Mucosa of descending colon (tissue), 3 donors: Measurements from ENCODE around the gene DDRGK1. TPM values are rescaled to one million over a fixed set of nuclear protein-coding genes. Genes with fewer than 3 reads are reported as not detected.
A peak's percentile ranks its signal among the peaks of the same experiment; 100 is the strongest.

Experiments used
- ATAC-seq: fragments of 200-7000 bp; cut with Tn5 transposase; one replicate; pipeline ENCODE4 v1.9.1; 2020; ENCODE audit warnings: mild to moderate bottlenecking, moderate library complexity
- DNase-seq, 3 donors: peaks; one replicate each; pipeline ENCODE4 v3.0.0-alpha.2; 2020
- H3K36me3 ChIP-seq: fragments of 200-600 bp; one replicate; pipeline ENCODE4 v1.8.0; 2021; ENCODE audit warnings: low read depth, mild to moderate bottlenecking
- H3K4me1 ChIP-seq: fragments of 200-600 bp; one replicate; pipeline ENCODE4 v1.8.0; 2021; ENCODE audit warnings: low read depth, mild to moderate bottlenecking
- H3K4me3 ChIP-seq: fragments of 200-600 bp; one replicate; pipeline ENCODE4 v1.8.0; 2021; ENCODE audit warnings: mild to moderate bottlenecking
- H3K9me3 ChIP-seq: fragments of 200-600 bp; one replicate; pipeline ENCODE4 v1.8.0; 2021; ENCODE audit warnings: mild to moderate bottlenecking
- intact Hi-C, 2 donors: fragments of 100-400 bp; cut with DNase I in 1 of 2; cut with micrococcal nuclease in 1 of 2; formaldehyde crosslinking; loops; one replicate each; pipeline versions ENCODE4 v1.11.0 to v1.11.1; 2022; cut with DNase I, micrococcal nuclease
- total RNA-seq, 3 donors: library from RNA; stranded (reverse); fragmentation: NEBNext Ultra II Directional in 2 of 3; extraction: Animal tissue kit (Norgen Biotek cat#: 25700) in 2 of 3; gene quantifications; one replicate each; pipeline versions ENCODE4 v1.2.1 to v1.2.4, GENCODE V29; 2021 to 2023
- TF ChIP-seq, protein P1 (sequence below): fragments of 200-600 bp; IDR thresholded peaks from one replicate; pipeline ENCODE4 v1.8.0; 2022; ENCODE audit warnings: antibody characterized with exemption, mild to moderate bottlenecking
- donor health status: DM: no; HTN: no; CAD: no; lungs with moderate emphysema.
- donor health status: DM: no; HTN: no; CAD: no.
- donor health status: DM: no; HTN: yes; CAD: no.

The DDRGK1 gene
- total RNA-seq, 3 donors from 2014 or later: 51.3 to 80.3 (median 62.9) TPM

DNA sequence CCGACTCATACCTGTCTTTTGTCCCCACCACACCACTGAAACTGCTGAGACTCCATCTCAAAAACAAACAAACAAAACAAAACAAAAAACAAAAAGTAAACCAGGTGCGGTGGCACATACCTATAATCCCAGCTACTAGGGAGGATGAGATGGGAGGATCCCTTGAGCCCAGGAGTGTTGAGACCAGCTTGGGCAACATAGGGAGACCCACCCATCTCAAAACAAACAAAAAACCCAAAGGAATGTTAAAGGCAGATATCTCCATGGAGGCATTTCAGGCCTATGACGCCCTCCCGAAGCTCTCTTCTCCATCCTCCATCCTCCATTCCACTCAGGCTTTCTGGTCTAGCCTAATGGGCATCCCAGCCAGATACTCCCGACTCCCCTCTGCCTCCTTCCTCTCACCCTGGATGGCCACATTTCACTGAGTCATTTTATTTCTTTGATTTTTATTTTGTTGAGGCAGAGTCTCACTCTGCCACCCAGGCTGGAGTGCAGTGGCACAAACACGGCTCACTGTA is 37.8 kb upstream of the DDRGK1 start:
- Histone ChIP-seq H3K4me3 (no peak overlapping the region), H3K9me3 (no peaks in the 10 kb centered on the region), H3K36me3 (no peaks in the 10 kb centered on the region), H3K4me1 (peaks cover 6% of the 10 kb centered on the region)
- TF ChIP-seq, protein P1, sequence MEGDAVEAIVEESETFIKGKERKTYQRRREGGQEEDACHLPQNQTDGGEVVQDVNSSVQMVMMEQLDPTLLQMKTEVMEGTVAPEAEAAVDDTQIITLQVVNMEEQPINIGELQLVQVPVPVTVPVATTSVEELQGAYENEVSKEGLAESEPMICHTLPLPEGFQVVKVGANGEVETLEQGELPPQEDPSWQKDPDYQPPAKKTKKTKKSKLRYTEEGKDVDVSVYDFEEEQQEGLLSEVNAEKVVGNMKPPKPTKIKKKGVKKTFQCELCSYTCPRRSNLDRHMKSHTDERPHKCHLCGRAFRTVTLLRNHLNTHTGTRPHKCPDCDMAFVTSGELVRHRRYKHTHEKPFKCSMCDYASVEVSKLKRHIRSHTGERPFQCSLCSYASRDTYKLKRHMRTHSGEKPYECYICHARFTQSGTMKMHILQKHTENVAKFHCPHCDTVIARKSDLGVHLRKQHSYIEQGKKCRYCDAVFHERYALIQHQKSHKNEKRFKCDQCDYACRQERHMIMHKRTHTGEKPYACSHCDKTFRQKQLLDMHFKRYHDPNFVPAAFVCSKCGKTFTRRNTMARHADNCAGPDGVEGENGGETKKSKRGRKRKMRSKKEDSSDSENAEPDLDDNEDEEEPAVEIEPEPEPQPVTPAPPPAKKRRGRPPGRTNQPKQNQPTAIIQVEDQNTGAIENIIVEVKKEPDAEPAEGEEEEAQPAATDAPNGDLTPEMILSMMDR: no peak
- ATAC-seq: no peak
- intact Hi-C loops: no loop called here
- DNase-seq: no peak

DNA sequence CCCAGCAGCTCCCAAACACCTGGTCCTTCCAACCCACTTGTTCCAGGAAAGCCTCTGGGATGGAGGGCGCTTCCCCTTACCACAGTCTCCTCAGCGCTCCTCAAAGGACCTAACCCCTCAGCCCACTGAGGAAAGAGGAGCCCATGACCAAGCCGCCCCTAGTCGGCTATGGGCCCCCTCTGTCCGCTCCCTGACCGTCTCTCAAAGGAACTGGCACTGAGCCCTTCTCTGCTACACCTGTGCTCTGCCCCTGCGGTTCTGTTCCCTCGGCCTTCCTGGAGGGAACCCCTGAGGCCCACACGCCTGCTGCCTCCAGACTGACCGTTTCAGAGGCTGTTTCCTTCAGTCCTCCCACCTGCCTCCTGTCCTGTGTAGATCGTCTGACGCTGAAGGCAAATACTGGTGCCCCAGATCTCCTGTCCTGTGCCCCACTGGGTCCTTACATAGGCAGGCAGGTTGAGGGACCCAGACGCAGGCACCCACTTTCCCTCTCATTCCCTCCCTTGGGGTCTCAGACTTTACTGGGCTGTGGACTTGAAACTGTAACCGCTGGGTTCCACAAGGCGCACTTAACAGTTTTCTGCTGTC is 36.4 kb upstream of the DDRGK1 start:
- ATAC-seq (no peak), DNase-seq (no peak)
- TF ChIP-seq, protein P1: no peak
- Histone ChIP-seq H3K4me1 (peaks cover 6% of the 10 kb centered on the region), H3K4me3 (no peak overlapping the region), H3K36me3 (no peaks in the 10 kb centered on the region), H3K9me3 (no peaks in the 10 kb centered on the region)
- intact Hi-C loops: no loop called here

DNA sequence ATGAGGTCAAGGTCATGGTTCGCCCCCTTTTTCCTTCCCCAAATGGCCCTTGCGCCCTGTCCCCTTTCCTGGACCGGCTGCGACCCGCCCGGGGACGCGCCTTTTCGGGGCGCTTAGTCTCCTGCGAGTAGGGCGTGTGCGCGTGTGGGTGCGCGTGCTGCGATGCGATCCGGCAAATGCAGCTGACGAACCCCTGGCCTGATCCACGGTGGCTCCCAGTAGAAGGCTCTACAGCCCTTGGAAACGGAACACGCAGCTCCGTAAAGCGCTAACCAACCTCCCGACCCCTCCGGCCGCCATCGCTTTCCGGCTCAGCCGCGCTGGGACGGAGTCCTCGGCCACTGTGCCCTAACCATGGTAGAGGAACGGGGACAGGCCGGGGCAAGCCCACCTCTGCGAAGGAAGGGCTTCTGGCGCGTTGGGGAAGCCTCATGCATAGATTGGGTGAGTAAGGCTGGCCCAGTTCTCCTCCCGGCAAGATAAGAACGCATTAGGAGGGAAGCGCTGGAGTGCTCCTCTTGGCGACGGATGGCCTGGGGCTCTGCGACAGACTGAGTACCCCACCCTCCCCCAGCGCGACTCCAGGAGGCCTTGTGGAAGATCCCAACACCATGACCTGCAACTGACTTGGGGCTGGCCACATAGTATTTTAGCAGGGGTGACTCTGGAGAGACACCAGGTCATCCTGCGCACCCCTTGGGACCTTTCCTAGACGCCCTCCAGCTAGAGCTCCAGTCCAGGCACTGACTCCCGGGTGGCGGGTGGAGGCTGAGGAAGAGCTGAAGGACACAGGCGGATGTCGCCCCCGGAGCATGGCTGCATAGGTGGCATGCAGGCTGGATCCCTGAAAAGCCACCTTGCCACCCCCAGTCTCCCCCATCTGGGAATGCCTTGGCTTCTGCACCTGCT is 35.6 kb upstream of the DDRGK1 start:
- Histone ChIP-seq H3K4me3 (peak overlapping the region; percentile 24), H3K9me3 (no peaks in the 10 kb centered on the region), H3K4me1 (peaks cover 6% of the 10 kb centered on the region), H3K36me3 (no peaks in the 10 kb centered on the region)
- ATAC-seq (peak; percentile 15), DNase-seq (peak in 1 of 3 donors; percentile 42)
- intact Hi-C loops: no loop called here
- TF ChIP-seq, protein P1: no peak

DNA sequence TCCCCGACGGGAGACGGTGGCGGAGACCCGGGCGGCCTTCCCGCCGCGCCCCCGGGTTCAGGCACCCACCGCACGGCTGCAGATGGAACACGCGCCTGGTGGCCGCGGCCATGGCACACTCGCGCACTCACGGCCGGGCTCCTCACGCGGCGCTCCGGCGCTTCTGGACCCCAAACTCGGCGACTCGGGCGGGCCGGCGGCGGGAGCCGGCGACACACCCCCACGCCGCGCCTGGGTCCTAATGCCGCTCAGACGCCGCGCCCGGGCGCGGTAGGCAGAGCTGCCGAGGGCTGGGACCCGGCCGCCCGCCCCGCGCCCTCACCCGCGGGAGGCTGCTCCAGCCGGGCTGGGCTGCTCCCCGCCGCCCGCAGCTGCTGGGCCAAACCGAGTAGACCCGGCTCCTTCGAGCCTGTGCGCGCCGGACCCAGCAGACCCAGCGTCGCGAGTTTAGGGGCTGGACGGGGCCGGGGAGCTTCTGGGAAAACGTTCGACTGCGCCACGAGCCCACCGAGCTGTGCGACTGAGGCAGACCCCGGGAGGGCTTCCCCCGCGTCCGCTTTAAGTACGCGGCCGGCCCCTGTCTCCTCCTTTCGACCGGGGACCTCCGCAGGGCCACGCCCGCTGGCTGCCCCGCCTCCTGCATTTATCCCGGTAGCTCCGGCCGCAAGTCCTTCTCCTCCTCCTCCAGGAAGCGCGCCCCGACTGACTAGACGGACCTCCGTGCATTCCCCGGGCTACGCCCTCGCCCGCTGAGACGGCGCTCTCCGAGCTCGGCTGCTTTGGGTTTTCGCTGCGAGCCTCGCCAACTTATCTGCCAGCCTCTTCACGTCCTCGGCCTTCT is 34.8 kb upstream of the DDRGK1 start, which contains the start of gene SLC4A11:
TSS of gene SLC4A11 (minus strand) at position 165 of the 841 bp plus-strand sequence. CDS start at position 112, 53 bp downstream.
- Histone ChIP-seq H3K4me3 (peak within 1 kb of the TSS; percentile 24), H3K9me3 (no peaks in the 10 kb centered on the region), H3K4me1 (peaks cover 6% of the 10 kb centered on the region), H3K36me3 (no peaks in the 10 kb centered on the region)
- DNase-seq: peak; percentile 79 to 84 (median 83)
- intact Hi-C loops: no loop called here
- peak; percentile 85 for ATAC-seq
- TF ChIP-seq, protein P1: no peak

DNA sequence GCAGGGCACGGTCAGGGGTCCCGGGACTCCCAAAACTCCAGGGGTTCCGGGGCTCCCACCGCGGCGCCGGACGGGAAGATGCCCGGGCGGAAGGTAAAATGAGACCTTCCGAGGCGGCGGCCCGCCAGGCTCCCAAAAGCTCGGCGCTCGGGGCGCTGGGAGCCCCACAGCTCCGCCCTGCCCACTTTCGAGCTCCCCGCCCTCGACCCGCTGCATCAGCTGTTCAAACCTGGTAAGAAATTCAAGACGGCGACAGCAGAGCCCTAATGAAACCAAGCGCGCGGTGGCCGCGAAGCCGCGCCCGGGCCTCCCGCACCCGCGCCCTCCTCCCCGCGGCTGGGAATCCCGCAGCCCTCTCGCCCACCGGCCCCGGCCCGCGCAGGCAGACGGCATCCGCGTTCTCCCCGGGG is 34.1 kb upstream of the DDRGK1 start:
- H3K9me3 ChIP-seq: no peaks in the 10 kb centered on the region
- ATAC-seq: peak; percentile 28

More for the DNA sequence above, 34.1 kb upstream of the DDRGK1 start:
- peaks cover 6% of the 10 kb centered on the region for H3K4me1 ChIP-seq
- intact Hi-C loops: no loop called here
- peak overlapping the region; percentile 24 for H3K4me3 ChIP-seq
- TF ChIP-seq, protein P1: no peak
- H3K36me3 ChIP-seq: no peaks in the 10 kb centered on the region
- DNase-seq: peak in 2 of 3 donors; percentile 23 to 57
